GM20431 (cell line): ENCODE results near the gene UCP1.

Source experiments
- in situ Hi-C: fragments of 300-500 bp; cut with MseI, MboI; formaldehyde crosslinking; loops from one replicate; pipeline ENCODE4 v1.15.0; 2020; ENCODE audit warnings: low sequenced_read_pairs; ENCODE audit not compliant: unreplicated experiment

Gene UCP1, protein sequence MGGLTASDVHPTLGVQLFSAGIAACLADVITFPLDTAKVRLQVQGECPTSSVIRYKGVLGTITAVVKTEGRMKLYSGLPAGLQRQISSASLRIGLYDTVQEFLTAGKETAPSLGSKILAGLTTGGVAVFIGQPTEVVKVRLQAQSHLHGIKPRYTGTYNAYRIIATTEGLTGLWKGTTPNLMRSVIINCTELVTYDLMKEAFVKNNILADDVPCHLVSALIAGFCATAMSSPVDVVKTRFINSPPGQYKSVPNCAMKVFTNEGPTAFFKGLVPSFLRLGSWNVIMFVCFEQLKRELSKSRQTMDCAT

DNA sequence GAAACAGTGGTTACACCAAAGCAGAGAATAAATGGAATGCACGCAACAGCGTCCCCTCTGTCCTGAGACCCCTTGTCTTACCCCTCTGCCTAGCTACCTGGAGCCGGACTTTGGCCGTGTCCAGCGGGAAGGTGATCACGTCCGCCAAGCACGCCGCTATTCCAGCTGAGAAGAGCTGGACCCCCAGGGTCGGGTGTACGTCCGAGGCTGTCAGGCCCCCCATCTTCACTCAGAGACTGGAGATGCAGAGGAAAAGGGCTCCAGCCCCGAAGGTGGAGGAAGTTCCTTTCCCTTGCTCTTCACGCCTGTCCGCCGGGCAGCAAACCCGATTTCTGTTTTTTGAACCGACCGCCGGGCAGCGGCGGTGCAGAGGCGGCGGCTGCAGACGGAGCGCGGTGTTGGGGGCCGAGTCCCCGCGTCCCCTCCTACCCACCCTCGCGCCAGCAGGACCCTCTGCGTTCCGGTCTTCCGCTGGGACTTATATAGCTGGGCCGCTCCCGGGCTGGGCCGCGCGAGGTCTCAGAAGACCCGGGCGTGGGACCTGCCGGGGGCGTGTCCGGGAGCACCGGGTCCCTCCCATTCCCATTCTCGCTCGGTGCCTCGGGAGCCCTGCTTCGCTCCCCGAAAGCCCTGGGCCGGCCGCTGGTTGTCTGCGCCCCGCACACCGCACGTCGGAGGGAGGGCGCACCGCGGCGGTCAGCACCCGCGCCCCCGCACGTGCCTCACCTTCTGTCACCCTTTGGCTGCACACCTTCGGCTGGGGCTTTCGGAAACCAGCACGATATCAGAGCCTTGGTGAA is at the start of gene UCP1:
Gene UCP1, minus strand, starts transcription at position 455 of the 800 bp plus-strand sequence. Its CDS starts 232 bp downstream, at position 223.
- in situ Hi-C loops = no loop called here

DNA sequence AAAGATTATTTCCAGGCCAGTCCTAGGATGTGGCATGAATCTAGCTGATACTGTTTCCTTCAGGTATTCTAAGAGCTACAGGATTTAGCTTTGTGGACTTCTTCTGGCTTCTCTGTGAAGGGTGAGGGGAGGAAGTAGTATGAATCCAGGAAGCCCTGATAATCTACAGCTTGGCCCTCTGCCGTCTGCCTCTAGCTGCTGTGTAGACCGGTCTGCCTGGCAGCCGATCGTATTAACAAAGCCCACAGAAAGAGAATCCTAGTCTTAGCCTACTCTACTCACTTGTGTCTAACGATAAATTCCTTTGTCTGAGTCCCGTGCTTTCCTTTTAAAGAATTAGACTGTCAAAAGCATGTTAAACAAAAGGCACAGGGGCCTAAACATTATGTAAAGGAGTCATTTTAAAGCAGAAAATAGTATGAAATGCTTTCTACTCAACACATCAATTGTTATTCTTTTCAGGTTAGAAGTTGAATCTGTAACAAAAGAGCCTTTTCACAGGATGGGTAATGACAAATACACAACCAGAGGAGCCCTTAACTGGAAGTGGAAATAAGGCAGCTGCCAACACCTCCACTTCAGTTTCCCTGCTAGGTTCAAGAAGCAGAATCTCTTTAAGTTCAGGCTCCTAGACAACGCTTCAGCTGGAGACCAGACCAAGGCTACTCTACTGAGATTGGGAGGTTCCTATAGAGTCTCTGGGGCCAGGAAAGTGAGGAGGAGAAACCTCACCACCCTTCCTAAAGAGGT is 48.9 kb upstream of the UCP1 start:
- in situ Hi-C loops = no loop called here

DNA sequence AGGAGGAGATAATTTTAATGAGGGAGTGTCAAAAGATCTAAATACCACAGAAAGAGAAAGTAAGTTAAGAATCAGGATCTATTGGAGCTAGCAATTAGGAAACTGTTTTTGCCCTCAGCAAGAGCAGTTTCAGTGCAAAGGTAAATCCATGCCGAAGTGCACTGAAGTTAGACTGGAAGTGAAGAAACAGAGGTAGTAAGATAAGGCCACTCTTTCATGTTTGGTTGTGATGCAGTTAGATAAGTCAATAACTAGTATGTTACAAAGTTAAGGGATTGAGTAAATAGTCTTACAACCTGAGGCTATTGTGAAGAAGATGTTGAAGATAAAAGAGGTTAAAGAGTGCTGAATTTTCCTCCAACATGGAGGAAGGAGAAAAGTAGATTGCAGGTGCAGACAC is 46.7 kb upstream of the UCP1 start:
- in situ Hi-C loops = no loop called here

DNA sequence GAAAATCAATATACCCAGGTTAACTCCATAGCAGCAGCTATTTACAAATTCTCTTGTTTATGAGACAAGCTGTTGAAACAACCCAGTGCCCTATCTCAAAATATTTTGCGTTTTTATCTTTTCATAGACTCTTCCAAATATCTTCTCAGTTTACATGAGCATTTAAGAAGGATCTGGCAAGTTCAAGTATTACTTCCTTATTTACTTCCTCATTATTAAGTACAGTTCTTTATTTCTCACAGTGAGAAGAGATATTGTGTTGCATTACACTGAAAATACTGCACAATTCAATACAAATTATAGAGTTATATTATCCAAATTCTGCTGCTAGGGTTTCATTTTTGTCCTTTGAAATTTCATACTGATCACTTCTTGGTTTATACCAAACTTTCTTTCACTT is 43.6 kb upstream of the UCP1 start:
- in situ Hi-C loops = no loop called here

DNA sequence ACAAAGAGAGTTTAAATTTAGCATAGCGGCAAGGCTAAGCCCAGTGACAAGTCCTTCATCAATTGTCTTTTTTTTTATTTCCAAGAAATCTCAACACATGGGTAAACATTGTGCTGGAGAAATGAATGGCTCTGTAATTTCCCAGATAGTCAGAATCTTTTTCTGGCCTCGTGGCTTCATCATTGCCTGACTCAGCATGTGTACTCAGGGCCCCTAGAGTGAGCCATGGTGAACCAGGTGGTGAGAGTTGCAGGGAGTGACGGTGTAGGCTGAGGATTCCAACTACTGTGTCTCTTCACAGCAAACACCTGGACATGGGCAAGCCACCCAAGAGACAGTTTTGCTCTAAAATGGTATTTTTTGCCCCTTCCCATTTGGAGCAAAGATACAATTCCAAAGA is 43.1 kb upstream of the UCP1 start:
- in situ Hi-C loops = no loop called here

DNA sequence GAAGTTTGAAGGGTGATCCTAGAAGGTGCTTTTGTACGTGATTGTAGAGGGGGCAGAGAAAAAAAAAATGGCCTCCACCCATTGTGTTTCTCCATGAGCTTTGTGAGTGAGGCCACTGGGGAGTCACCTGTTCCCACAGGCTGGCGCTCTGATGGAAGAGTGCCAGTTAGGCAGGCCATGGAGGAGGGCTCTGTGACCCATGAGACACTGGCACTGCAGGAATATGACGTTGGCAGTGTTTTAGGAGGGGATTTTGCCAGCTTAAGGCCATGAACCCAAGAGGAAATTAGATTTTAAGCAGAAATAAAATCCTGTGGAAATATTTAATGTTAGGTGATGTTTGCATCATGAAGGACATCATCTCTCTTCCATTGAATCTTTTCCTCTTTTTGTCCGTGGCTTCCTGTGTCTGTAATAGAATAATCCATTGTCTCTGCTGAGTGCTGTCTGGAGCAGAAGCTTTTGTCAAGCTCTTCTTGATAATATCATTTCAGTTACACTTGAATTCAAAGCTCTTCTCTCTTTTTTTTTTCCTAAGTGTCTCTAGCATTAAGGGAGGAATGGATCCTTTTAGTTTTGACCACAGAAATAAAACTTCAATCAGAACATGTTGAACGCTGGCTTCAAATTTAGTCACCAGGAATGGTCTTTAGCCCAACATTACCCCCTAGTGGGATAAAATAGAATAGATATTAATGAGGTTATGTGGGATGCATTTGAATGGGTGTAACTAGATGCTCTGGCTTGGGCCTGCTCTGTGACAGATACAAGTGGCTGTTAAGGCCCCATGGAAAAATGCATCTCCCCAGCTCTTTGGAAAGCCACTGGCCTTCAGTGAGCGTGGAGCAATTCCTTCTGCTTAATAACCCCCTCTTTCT is 41.0 kb upstream of the UCP1 start:
- in situ Hi-C loops = no loop called here

DNA sequence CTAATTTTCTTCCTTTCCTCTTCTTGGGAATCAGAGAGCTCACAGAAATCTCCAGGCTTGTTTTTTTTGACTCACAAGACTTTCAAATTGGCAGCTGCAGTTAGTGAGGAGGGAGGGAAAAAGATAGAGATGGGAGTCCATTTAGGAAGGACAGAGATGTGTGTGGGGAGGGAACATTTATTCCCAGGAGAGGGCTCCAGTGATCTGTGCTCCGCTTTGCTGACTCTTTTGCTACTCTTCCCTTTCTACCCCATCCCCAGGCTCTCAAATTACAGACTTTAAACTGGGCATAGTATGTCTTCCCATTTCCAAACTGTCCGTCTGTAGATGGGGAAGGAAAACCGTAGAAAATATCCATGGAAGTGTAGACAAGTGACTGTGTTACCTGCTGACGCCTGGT is 39.1 kb upstream of the UCP1 start:
- in situ Hi-C loops = no loop called here

DNA sequence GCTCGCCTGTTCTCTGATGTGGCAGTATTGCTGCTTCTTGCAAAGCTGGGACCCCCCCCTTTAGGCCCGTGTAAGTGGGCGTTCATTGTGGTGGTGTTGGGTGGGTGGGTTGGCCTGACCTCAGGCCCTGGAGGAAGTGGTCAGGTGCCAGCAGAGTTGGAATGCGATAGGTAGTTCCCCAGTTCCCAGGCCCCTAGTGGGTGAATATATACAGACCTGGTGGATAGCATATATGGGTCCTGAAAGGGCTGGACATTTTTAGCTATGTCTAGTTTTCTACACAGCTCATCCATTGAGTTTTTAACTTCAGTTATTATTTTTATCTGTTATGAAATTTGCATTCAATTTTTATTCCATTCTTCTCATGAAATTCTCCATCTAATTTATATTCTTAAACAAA is 35.8 kb upstream of the UCP1 start:
- in situ Hi-C loops = no loop called here

DNA sequence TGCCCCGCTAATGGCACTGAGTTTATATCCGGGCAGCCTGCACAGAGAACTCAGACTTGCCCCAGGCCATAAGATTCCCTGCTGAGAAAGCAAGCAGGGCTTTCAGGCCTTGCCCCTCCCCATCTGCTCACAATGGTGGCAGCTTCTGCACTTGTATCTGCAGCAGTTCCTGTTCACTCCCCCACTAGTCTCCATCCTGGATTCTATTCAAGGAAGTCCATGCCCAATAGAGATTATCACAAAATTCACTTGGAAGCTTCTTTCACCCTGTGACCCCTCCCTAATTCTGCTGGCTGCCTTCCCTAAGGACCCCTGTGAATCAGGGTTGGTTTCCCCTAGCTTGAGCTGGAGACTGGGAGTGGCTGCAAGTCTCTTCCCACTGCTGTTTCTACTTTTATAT is 34.5 kb upstream of the UCP1 start:
- in situ Hi-C loops = no loop called here

DNA sequence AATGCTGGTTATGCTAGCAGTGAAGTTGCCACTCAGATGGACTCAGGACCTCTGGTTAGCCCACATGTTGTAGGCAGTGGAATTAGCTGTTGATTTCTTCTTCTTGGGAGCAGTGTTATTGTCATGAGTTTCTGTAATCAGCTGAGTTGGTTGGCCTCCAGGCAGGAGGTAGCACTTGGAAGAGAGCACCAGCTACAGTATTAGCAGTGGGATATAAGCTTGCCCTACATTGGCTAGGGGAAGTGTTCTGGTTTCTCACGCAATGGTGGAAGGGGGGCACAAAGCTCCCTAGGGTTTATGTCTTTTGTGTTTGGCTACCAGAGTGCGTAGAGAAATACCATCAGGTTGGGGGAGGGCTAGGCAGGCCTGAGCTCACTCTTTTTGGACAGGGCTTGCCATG is 34.0 kb upstream of the UCP1 start:
- in situ Hi-C loops = no loop called here

DNA sequence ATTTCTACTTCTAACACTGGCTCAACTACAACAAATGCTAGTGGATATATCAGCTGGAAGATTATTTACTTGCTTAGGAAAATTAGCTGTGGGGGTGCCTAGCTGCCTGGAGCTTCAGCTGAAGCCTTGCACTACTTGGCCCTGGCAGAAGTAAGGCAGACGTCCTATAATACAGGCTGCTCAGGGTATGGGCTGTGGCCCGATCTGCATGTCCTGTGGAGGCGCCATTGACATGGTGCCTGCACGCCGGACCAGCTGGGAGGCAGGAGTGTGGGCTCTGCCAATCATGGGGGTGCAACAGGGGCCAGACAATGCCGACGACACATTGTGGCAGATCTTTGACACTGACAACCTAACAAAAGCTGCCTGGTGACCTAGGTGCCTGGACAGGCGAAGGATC is 31.6 kb upstream of the UCP1 start:
- in situ Hi-C loops = no loop called here

DNA sequence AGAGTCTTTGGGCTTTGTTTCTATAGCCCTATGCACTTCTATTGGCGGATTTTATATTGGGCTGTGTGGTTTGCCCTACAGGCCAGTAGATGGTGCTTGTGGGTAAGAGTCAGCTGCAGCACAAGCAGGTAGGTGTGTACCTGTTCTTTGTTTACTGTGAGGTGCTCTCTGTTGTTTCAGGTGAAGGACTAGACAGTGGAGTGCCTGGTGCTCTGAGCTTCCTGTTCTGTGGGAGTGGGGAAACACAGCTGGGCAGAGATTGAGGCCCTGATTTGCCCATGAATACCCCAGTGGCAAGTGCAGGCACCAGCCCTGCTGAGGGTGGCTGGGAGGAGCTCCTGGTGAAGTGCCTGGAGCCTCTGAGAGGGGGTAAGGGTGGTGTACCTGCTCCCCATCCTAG is 26.3 kb upstream of the UCP1 start:
- in situ Hi-C loops = no loop called here

DNA sequence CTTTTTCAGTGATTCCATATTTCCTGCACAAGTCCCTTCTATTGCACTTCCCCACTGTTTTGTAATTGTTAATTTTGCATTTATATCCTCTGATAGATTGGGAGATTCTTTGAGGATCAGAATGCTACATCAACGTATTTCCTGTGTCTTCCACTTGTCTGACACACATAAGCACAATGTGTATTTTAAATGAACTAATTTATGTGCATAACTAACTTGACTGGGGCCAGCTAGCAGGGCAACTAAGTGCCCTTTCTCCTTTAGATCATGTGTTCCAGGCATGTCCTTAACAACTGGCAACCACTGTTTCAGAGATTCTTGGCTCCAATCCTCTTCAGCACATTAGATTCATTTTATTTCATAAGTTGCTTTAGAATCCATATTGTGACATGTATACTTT is 15.7 kb upstream of the UCP1 start:
- in situ Hi-C loops = no loop called here

DNA sequence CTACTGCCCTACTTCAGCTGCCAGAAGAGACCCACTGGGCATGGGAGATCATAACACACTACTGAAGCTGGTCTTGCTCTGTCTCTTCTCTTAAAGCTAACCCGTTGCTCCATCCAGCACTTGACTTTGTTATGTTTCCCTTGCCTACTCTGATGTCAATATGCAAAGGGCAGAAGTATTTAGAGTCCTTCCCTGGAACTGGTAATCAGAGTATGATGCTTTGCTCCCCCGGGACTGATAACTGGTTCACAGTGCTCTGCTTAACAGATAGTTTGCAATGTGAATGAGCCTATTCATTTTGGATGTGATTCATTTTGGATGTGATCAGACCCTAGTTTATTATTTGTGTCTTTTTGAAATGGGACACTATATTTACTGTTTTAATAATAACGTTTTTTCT is 12.3 kb upstream of the UCP1 start:
- in situ Hi-C loops = no loop called here

DNA sequence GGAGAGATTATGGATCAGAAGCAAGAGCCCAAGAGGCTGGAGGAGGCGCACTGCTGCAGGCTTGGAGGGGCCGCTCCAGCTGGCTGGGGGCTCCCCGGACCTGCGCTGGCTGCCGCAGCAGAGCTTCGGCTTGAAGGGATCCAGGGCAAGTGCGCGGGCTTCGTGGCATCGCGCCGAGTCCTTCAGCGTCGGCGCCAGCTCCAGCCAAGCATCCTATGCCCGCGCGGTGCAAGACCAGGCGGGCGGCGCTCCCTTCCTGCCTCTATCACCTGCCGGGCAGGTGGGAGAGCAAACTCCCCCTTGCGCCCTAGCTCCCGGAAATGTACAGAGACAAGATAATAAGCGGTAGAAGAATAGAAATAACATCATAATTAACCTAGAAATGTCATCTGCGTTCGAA is 10.5 kb upstream of the UCP1 start:
- in situ Hi-C loops = no loop called here

DNA sequence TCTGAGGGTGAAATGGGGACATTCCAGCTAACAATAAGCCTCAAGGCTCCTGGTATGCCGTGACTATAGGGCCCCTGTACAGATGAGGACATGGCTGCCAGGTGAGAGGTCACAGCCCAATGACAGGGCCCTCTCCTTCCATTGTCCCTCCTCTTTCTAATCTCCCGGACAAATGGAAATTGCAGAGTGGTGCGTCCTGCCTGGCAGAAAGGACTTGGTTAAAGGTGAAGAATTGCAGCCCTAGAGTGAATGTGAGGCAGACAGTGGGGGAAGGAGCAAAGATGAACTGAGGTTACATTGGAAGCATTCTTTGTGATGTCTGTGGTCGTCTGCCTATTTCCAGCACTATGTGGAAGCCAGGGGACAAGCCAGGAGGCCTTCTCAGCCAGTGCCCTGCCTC is 6.7 kb upstream of the UCP1 start:
- in situ Hi-C loops = no loop called here

DNA sequence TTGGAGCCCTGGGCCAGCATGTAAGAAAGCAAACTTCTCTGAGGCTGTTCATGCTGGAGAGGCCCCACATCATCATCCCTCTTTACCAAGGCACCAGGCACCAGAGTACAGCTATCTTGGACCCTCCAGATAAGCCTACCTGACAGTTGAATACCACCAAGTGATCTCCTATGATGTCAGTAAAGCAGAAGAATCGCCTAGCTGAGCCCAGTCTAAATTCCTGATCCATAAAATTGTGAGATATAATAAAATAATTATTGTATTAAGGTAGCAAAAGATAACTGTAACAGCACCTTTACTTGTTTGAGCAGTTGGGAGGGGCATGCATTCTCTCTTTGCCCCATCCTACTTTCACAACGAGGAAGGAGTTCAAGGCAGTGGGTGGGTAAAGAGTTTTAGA is 2.9 kb upstream of the UCP1 start:
- in situ Hi-C loops = no loop called here

DNA sequence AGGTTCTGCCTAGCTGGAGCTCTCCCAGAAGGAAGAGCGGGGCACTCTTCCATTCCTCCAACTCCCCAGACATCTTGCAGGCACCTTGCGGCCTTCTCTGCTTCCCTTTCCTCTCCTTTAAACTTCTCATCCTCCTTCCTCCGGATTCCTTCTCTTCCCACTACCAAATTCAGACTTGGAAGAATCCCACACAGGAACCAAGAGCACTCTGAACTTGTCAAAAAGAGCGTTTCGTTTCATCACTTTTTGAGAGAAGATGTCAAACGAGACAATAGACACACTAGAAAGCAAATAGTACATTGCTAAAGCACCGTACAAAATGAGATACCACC is 512 bp upstream of the UCP1 start:
- in situ Hi-C loops = no loop called here

DNA sequence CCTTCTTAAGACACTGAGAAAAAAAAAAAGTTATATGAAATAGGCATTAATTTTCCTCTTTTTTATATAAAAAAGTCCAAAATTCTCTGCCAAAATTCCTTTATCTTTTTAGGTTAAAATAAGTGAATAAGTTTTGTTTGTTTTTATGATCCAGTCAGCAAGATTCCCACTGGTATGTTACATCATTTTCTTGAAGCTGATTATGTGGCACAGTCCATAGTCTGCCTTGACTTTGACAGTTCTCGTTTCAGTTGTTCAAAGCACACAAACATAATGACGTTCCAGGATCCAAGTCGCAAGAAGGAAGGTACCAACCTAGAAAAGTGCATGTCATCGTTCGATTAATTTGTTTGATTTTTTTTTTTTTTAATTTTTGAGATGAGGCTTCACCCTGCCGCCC is 9.1 kb downstream of the UCP1 start:
- in situ Hi-C loops = no loop called here

DNA sequence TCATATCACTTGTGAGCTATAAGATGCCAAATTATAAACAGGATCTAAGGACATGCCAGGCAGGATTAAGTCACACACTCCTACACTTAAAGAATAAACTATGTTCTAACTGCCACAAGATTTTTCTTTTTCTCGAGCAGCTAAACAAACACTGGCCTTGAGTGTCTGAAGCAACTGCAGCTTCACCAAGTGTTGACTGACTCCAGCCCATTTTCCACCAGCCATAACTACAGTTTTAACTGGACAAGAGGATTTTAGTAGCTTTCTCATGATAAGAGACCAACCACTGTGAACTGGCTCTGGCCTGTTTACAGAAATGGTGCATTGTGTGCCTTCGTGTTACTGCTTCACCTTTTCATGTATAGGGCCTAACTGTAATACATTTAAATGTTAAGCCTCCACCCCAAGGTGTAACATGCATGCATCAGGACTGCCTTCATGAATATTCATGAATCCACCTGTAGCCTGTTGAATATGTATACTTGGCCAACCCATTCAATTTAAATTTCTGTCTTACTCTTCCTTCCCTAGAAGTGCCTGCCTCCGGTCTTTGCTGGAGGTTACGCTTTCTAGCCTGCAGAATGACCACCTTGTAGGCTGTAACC is 10.8 kb downstream of the UCP1 start:
- in situ Hi-C loops = no loop called here
